GM19467 (cell line): ENCODE data around the gene BTN3A1.
"Not testable (repeated sequence)": the region's sequence is repeated elsewhere in the genome, so short reads cannot be mapped to it uniquely, and the experiment has no call there.

Experiments
- ATAC-seq: cut with Tn5 transposase; IDR thresholded peaks from one replicate; pipeline ENCODE4 v1.9.1; 2021; ENCODE audit warnings: mild to moderate bottlenecking, moderate library complexity; ENCODE audit not compliant: unreplicated experiment

Gene BTN3A1

DNA sequence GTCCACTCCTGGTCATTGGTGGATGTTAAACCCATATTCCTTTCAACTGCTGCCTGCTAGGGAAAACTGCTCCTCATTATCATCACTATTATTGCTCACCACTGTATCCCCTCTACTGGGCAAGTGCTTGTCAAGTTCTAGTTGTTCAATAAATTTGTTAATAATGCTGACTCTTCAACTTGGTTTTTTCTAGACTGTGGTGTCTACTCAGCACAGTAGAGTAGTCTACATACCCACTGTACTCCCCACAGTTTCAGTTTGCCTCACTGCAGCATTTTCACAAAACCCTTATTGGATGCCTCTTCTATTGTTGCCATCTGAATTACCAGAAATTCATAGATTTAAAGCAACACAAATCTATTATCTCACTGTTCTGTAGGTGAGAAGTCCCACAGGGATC lies 23.9 kb upstream of the BTN3A1 start:
- ATAC-seq: not testable (repeated sequence)

- no peak for ATAC-seq
Observed at GRCh38 chr6:26379292-26379691, 22.8 kb upstream of the BTN3A1 start.

DNA sequence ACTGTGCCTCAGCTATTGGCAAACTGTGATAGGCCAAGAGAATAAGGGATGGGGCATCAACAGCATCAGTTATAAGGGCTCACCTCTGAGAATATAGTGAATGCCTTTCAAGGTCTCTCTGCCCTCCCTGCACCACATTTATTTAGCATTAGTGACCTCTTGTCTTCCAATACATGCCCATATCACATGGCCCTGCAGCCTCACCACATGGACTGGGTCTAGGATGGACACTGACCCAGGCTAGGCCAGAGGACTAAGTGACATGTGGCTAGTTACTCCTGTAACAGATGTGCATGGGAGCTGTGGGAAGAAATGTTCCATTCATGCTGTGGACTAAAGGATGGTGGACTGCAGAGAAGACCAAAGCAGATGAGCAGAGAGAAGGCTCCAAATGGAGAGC lies 22.3 kb upstream of the BTN3A1 start:
- ATAC-seq: no peak

- ATAC-seq: no peak
Observed at GRCh38 chr6:26380256-26380655, 21.8 kb upstream of the BTN3A1 start.

GRCh38 chr6:26382121-26382520 lies 20.0 kb upstream of the BTN3A1 start:
- ATAC-seq: no peak

DNA sequence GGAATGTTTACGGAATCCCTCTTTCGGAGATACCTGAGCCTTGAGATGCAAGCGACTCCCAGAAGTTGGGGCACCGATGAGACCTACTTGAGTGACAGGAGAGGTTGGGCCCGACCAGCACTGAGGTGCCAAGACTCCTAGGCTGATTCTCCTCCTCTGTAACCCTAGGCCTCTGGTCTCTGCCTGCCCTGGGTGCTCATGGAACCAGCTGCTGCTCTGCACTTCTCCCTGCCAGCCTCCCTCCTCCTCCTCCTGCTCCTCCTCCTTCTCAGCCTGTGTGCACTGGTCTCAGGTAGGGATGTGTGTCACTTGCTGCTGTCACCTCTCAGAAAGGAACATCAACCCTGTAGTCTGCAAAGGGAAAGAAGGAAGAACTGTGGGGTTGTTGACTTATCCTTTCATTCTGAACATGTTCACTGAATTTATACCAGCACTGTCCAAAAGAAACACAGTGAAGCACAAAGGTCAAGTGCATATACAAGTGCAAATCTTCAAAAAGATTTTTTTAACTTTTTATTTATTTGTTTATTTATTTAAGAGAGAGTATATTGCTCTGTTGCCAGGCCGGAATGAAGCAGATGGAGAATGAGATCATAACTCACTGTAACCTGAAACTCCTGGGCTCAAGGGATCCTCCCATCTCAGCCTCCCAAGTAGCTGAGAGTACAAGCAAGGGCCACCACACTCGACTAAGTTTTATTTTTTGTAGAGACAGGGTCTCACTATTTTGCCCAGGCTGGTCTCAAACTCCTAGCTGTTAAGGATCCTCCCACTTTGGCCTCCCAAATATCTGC lies 18.3 kb upstream of the BTN3A1 start:
- ATAC-seq: no peak

DNA sequence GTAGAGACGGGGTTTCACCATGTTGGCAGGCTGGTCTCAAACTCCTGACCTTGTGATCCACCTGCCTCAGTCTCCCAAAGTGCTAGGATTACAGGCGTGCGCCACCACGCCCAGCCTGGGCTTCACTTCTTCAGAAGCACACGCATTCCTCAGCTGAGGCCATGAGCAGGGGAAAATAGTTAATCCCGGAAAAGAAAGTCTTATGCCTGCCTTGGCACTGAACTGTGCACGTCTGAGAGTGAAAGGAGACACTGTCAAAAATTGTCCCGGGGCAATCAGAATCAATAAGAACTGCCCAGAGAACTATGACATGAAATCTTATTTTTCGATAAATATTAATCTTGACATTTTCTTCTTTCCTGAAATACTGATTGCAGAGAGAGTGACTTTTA lies 16.3 kb upstream of the BTN3A1 start:
- no peak for ATAC-seq

DNA sequence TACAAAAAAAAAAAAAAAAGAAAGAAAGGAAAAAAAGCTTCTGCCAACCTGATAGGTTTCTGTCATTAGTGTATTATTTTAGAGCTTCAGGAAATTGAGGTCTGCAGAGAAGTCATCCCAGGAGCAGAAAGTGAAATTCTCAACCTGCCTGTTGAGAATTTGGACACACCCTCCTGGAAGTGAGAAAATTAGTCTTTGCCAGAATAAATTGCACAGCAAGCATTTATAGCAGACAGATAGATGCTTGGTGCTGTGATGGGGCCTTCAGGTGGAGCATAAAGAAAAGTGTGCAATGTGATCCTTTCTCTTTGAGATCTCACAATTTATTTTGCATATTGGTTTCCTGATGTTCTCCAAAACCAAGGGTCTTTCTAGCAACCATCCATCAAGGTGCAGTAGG lies 14.5 kb upstream of the BTN3A1 start:
- ATAC-seq: no peak

DNA sequence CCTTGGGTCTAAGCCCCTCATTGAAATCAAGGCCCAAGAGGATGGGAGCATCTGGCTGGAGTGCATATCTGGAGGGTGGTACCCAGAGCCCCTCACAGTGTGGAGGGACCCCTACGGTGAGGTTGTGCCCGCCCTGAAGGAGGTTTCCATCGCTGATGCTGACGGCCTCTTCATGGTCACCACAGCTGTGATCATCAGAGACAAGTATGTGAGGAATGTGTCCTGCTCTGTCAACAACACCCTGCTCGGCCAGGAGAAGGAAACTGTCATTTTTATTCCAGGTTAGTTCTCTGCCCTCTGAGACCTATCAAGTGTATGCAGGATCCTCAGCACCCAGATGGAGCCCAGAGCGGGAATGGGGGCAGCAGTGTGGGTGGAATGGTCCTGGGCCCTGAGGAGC lies 14.1 kb upstream of the BTN3A1 start:
- no peak for ATAC-seq

DNA sequence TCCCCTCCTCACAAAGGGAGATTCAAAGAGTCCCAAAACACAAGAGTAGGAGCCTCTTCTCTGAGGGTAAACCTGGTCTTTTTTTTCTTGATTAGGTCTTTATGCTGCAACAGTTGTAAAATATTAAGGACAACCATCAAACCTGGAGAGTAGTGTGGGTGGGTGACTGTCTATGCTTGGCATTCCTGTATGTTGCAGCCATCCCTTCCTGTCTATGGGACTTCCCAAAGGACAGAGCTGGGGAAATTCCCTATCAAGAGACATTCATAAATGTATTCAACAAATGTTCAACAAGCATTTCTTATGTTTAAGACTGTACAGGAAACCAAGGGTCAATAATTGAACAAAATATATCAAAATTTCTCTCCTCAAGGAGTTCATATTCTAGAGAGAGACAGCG lies 13.6 kb upstream of the BTN3A1 start:
- ATAC-seq: no peak

GRCh38 chr6:26389349-26389894 lies 12.7 kb upstream of the BTN3A1 start:
- no peak for ATAC-seq

DNA sequence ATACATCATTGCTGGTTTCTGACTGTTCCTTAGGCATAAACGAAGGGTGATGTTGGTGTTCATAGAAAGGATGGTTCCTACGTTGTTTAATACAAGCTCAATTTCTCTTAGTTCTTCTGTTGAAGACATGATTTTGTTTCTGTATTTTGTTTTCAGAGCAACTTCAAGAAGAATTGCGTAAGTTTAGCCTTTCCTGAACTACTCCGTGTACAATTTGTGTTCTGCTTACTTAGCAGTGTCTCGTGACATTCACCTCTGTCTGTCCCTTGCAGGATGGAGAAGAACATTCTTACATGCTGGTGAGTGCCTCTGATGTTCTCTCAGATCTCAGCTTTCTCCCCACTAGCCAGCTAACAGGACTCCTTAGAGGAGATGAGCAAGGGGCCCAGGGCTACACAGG lies 11.5 kb upstream of the BTN3A1 start:
- ATAC-seq: no peak

DNA sequence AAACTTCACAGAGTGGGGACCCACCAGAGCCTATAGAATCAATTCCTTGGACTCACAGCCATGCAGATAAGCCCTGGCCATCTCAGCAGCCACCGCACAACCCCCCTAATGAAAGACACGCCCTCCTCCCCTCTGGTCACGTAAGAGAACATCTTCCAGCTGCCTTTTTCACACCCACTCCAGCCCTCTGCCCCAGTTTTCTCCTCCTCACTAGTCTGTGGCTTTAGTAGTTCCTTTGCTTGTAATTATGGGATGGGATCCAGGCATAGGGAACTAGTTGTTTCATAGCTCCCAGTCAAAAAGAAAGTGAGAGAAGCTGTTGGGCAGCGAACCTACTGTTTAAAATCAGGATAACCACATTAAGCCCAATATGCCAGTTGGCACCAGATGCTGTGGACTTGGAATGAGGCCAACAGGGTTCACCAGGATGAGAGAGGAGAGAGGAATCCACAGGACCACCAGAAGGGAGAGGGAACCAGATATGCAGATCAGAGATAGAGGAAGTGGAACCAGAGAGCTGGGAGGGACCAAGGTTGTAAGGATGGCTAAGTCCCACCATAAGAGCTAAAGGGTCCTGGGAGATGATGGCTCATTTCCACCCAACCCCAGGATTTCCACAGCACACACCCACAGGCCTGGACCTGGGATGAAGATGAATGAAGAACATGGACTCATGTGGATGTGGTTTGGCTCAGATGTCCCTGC lies 9.0 kb upstream of the BTN3A1 start:
- ATAC-seq: no peak

DNA sequence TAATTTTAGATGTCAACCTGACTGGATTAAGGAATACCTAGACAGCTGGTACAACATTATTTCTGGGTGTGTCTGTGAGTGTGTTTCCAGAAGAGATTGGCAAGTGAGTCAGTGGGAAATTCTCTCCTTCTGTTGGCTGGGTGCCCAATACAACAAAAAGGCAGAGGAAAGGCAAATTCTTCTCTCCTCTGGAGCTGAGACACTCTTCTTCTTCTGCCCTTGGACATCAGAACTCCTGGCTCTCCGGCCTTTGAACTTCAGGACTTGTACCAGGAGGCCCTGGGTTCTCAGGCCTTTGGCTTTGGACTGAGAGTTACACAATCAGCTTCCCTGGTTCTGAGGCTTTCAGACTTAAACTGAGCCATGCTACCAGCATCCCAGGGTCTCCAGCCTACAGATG lies 7.8 kb upstream of the BTN3A1 start:
- no peak for ATAC-seq

DNA sequence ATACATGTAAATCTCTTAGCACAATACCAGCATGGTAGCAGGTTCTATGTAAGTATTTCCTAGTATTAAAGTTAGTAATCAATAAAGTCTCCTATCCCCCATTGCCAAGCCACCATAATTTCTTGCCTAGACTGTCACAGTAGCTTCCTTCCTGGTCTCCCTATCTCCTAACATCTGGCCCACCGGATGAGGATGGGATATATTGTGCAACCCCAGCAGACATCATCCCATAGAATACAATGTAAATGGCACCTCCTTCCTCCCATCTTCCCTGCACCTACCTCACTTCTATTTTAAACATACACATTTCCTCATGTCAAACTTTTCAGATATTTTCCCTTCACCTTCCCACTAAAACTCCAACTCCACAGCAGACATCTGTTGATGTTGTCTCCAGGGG lies 3.5 kb upstream of the BTN3A1 start:
- no peak for ATAC-seq

DNA sequence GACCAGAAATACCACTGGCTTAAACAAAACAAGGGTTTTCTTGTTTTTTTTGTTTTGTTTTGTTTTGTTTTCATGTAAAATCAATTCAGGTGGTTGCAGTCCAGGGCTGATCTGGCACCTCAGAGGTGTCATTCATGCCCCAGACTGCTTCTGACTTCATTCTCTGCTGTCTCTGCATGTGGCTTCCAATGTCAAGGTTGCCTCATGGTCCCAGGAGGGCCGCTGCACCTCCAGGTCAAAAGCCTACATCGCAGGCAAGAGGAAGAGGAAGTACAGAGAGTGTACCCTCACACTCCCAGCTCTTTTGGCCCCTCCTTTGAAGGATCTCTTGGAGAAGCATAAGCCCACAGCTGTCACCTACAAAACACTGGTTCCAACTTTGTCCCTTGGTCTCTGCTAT lies 1.4 kb upstream of the BTN3A1 start:
- no peak for ATAC-seq

DNA sequence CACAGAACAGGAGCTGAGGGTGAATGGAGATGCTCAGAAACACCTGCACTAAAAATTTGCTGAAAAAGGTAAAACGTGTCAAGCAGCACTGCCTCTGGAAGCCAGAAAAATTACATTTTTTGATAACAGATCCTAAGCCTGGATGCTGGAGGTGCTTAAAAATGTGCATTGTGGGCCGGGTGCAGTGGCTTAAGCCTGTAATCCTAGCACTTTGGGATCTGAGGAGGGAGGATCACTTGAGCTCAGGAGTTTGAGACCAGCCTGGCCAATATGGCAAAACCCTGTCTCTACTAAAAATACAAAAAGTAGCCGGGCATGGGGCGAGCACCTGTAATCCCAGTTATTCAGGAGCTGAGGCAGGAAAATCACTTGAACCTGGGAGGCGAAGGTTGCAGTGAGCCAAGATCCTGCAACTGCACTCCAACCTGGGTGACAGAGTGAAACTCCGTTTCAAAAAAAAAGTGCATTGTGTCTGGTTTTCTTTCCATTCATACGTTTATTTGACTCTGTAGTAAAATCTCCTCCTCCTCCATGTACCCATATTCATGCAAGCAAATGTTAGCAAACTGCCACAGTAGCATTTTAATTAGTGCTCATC lies 587 bp upstream of the BTN3A1 start:
- ATAC-seq: no peak

DNA sequence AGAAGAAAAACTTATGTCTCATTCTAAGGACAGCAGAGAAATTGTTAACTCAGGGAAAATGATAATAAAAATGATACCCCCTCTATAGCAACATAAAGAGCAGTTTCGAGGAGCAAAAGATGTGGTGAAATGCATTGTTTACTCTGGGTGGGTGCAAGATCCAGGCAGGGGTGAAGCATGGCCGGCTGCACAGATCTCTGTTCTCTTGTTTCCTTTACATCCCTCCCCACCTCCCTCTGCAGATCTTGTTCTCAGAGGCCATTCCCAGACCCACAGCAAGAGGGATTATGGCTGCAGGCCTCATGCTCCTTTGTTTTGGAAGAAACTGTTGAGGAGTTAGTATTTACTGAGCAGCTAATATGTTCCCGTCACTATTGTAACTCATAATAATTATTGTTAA lies 1.8 kb downstream of the BTN3A1 start:
- ATAC-seq: no peak

GRCh38 chr6:26404546-26404945 lies 2.5 kb downstream of the BTN3A1 start:
- ATAC-seq: no peak

DNA sequence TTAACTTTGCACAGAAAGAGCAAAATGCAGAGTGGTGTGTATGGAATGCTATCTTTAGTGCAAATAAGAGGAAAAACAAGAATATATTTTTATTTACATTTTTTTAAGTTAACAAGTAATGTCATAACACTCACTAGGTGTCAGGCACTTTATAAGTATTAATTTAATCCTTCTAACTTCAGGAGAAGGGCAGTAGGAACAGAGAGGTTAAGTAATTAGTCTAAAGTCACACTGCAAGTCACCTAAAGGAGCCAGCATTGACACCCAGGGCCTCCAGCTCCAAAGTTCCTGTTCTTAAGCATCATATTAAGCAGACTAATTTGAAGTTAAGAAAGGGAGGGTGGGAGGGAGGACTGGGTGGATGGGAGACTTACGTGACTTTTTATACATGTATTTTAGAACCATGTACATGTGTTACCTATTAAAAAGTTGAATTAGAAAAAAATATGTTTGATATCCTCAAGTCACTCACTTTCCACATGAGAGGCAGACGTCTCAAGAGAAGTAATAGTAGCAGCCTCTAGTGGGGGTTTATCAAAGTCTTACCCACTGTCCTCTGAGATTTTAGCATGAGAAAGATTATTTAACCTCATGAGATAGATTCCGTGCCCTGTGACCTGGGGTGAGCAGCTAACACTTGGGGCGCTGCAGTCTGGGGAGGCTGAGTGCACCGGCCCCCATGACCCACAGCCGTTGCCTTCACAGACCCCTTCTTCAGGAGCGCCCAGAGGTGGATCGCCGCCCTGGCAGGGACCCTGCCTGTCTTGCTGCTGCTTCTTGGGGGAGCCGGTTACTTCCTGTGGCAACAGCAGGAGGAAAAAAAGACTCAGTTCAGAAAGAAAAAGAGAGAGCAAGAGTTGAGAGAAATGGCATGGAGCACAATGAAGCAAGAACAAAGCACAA lies 7.0 kb downstream of the BTN3A1 start:
- ATAC-seq: no peak

DNA sequence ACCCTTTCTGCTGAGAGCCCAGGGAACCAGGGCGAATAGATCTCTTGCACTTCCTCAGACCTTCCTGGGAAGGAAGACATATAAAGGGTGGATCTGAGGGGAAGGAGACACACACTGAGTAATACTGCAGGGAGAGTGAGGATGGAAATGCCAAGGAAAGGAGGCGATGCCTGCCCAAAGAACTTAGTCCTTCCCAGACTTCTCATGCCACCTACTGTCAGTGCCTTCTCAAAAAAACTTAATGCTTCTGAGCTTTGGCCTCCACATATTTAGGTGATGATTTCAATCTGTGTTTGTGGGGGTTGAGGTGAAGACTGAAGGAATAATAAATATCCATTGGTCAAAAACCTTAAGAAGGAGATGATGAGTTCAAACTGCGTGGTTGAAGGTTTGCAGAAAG lies 9.7 kb downstream of the BTN3A1 start:
- no peak for ATAC-seq
